A549 (cell line): ENCODE measurements around the gene SYT8. TPM values are rescaled to one million over a fixed set of nuclear protein-coding genes. Genes with fewer than 3 reads are reported as not detected.
A peak's percentile ranks its signal among the peaks of the same experiment; 100 is the strongest.

ENCODE experiments used
- ATAC-seq, 2 experiments: fragments of 200-7000 bp in 1 of 2; fragments of >200 bp in 1 of 2; cut with Nextera tagmentation in 1 of 2; cut with Tn5 transposase in 1 of 2; 3 replicates each; pipeline versions ENCODE4 v1.8.0 to v1.9.1; 2018 to 2020; ENCODE audit warnings: mild to moderate bottlenecking in 1 of 2, moderate library complexity in 1 of 2
- CTCF ChIA-PET: fragments of 300-600 bp; sonication (Branson Sonifier 250); formaldehyde crosslinking; extraction: SDS; loops from one replicate; lab custom pipeline; 2021; ENCODE audit warnings: antibody characterized with exemption, inconsistent platforms; lab: Yijun Ruan, JAX
- POLR2A ChIA-PET: fragments of 350-600 bp; formaldehyde crosslinking; extraction: SDS; loops from one replicate; lab custom pipeline; 2021; ENCODE audit warnings: antibody characterized with exemption, inconsistent platforms; lab: Yijun Ruan, JAX
- DNase-seq, 2 experiments: peaks; one replicate each; pipeline versions ENCODE4 v3.0.0 to v3.0.0-alpha.2; 2011 to 2016; ENCODE audit warnings: low read depth in 1 of 2, low spot score in 1 of 2
- FAIRE-seq: peaks from 2 replicates; lab custom pipeline; 2011; peaks lifted over from hg19 to GRCh38; lab: Jason Lieb, UNC
- H3K27ac ChIP-seq, 2 experiments: fragments of >200 bp; sonication (Bioruptor Twin); formaldehyde crosslinking; 3 replicates each; pipeline ENCODE4 v1.5.1; 2016 to 2017
- H3K4me1 ChIP-seq: fragments of >200 bp; sonication (Bioruptor Twin); formaldehyde crosslinking; 3 replicates; pipeline ENCODE4 v1.6.1; 2016
- H3K4me2 ChIP-seq: fragments of >200 bp; sonication (Bioruptor Twin); formaldehyde crosslinking; 3 replicates; pipeline ENCODE4 v1.6.1; 2016
- H3K4me3 ChIP-seq: fragments of >200 bp; sonication (Bioruptor Twin); formaldehyde crosslinking; 3 replicates; pipeline ENCODE4 v1.5.1; 2016
- H3K9me3 ChIP-seq: fragments of >200 bp; sonication (Bioruptor Twin); formaldehyde crosslinking; 3 replicates; pipeline ENCODE4 v1.6.1; 2016
- BHLHE40 ChIP-seq: IDR thresholded peaks from 2 replicates; pipeline ENCODE4 v1.6.1; 2012; ENCODE audit warnings: low read depth, low read length, inconsistent platforms
- CBX8 ChIP-seq: fragments of 200-600 bp; sonication (generic); IDR thresholded peaks from 2 replicates; pipeline ENCODE4 v1.6.1; 2016
- CEBPB ChIP-seq, 2 experiments: fragments of >200 bp in 1 of 2; sonication (Bioruptor Twin) in 1 of 2; formaldehyde crosslinking in 1 of 2; IDR thresholded peaks; 2 replicates each; pipeline ENCODE4 v1.6.1; 2012 to 2016
- CHD2 ChIP-seq: fragments of 150-350 bp; IDR thresholded peaks from 2 replicates; pipeline ENCODE4 v1.6.1; 2014; ENCODE audit warnings: low read length; ENCODE audit not compliant: partially characterized antibody
- CHD4 ChIP-seq: fragments of 200-600 bp; sonication (generic); IDR thresholded peaks from 2 replicates; pipeline ENCODE4 v1.6.1; 2016; ENCODE audit warnings: antibody characterized with exemption, mild to moderate bottlenecking, borderline replicate concordance
- ELK1 ChIP-seq: fragments of 150-350 bp; IDR thresholded peaks from 2 replicates; pipeline ENCODE4 v1.6.1; 2014; ENCODE audit warnings: low read depth, mild to moderate bottlenecking, low read length
- FOSB ChIP-seq: fragments of 250-450 bp; sonication (Bioruptor Pico); IDR thresholded peaks from 2 replicates; pipeline ENCODE4 v1.5.0; 2020; ENCODE audit warnings: mild to moderate bottlenecking, moderate library complexity
- FOSL2 ChIP-seq, 2 experiments: fragments of 450-650 bp in 1 of 2; fragments of >200 bp in 1 of 2; sonication (Bioruptor Twin) in 1 of 2; formaldehyde crosslinking; IDR thresholded peaks; 2 replicates each; pipeline versions ENCODE4 v1.5.0 to v1.6.1; 2016 to 2020; ENCODE audit warnings: mild to moderate bottlenecking in 1 of 2, moderate library complexity in 1 of 2
- FOXS1 ChIP-seq: fragments of 250-450 bp; sonication (Bioruptor Pico); IDR thresholded peaks from 2 replicates; pipeline ENCODE4 v1.5.0; 2020; ENCODE audit warnings: mild to moderate bottlenecking, moderate library complexity
- GATA3 ChIP-seq: IDR thresholded peaks from 2 replicates; pipeline ENCODE4 v1.6.1; 2012; ENCODE audit warnings: borderline replicate concordance
- HDAC2 ChIP-seq: fragments of 200-600 bp; sonication (generic); IDR thresholded peaks from 2 replicates; pipeline ENCODE4 v1.6.1; 2016
- HEYL ChIP-seq: fragments of 250-450 bp; sonication (Bioruptor Pico); IDR thresholded peaks from 2 replicates; pipeline ENCODE4 v1.8.0; 2021; ENCODE audit warnings: mild to moderate bottlenecking, moderate library complexity
- HMGXB4 ChIP-seq: fragments of 250-450 bp; sonication (Bioruptor Pico); IDR thresholded peaks from 2 replicates; pipeline ENCODE4 v1.5.0; 2021; ENCODE audit warnings: mild to moderate bottlenecking, moderate library complexity, borderline replicate concordance
- KDM1A ChIP-seq: fragments of 200-600 bp; sonication (generic); IDR thresholded peaks from 2 replicates; pipeline ENCODE4 v1.6.1; 2016; ENCODE audit warnings: low read depth, mild to moderate bottlenecking
- KDM5A ChIP-seq: fragments of 200-600 bp; sonication (generic); IDR thresholded peaks from 2 replicates; pipeline ENCODE4 v1.6.1; 2016; ENCODE audit warnings: antibody characterized with exemption, mild to moderate bottlenecking
- MAX ChIP-seq: IDR thresholded peaks from 2 replicates; pipeline ENCODE4 v1.6.1; 2012
- NFE2L2 ChIP-seq: fragments of 150-350 bp; conservative IDR thresholded peaks from 2 replicates; pipeline ENCODE4 v1.6.1; 2014; ENCODE audit warnings: low read length
- NR3C1 ChIP-seq: fragments of >200 bp; sonication (Bioruptor Twin); formaldehyde crosslinking; IDR thresholded peaks from 3 replicates; pipeline ENCODE4 v1.6.1; 2017
- PBX3 ChIP-seq: IDR thresholded peaks from 2 replicates; pipeline ENCODE4 v1.6.1; 2012
- POLR2A ChIP-seq: IDR thresholded peaks from 2 replicates; pipeline ENCODE4 v1.6.1; 2012; ENCODE audit warnings: mild to moderate bottlenecking, low read length
- POLR2AphosphoS2 ChIP-seq: conservative IDR thresholded peaks from 2 replicates; pipeline ENCODE4 v1.6.1; 2012; ENCODE audit warnings: low read length, improper control_type of control experiment, inconsistent platforms
- RARB ChIP-seq: fragments of 250-450 bp; sonication (Bioruptor Pico); IDR thresholded peaks from 2 replicates; pipeline ENCODE4 v1.8.0; 2021; ENCODE audit warnings: mild to moderate bottlenecking, moderate library complexity
- SMC3 ChIP-seq: fragments of >200 bp; sonication (Bioruptor Twin); formaldehyde crosslinking; IDR thresholded peaks from 3 replicates; pipeline ENCODE4 v1.6.1; 2018; ENCODE audit warnings: inconsistent platforms
- ZFP36 ChIP-seq: fragments of 450-650 bp; IDR thresholded peaks from 2 replicates; pipeline ENCODE4 v1.6.1; 2014; ENCODE audit warnings: borderline replicate concordance; ENCODE audit not compliant: partially characterized antibody
- ZNF302 ChIP-seq: fragments of 250-450 bp; sonication (Bioruptor Pico); IDR thresholded peaks from 2 replicates; pipeline ENCODE4 v1.9.0; 2021; ENCODE audit warnings: inconsistent platforms, mild to moderate bottlenecking, moderate library complexity
- WGBS: methylation state at CpG from one replicate; pipeline ENCODE4 v1.1.6; 2017; ENCODE audit errors: missing lambda C conversion rate; 5-methylcytosine and 5-hydroxymethylcytosine counted together
- polyA plus RNA-seq, 4 experiments: library from polyadenylated mRNA; depleted of rRNA in 3 of 4; stranded (reverse); fragments of >200 nt; fragmentation: RNase III in 1 of 4; extraction: RNeasy Plus Mini Kit Qiagen cat#74134 plus additional on column Dnase treatment in 1 of 4; gene quantifications; 2 replicates in 3 of 4; 3 replicates in 1 of 4; pipeline ENCODE4 v1.2.3, GENCODE V29; 2011 to 2017

Gene SYT8
- polyA plus RNA-seq, 2 of the 4 experiments (the other 2 are of a cell fraction): 0.25 TPM; not detected in 1

- 78% methylated on average over 20 of the region's 32 CpGs for WGBS
Observed at GRCh38 chr11:1838426-1839144, 3.8 kb downstream of the SYT8 start, which contains the start of gene TNNI2. TNNI2 (plus strand) TSS chr11:1838981; CDS start chr11:1839697, 716 bp downstream.

GRCh38 chr11:1839204-1839923 is 4.6 kb downstream of the SYT8 start:
- CTCF ChIA-PET: interaction anchor here (0.8 to 9.7 kb wide), 16 partner anchors 7 to 324 kb away, joined by 3 to 174 read pairs (median 5); partner anchors contain the start of genes H19 and LSP1
- DNase-seq: no peak
- H3K4me1 ChIP-seq: peaks cover 11% of the 10 kb centered on the region
- TF ChIP-seq CEBPB (IDR thresholded peaks at IDR 0.05) (no peak), BHLHE40 (no peak), ZFP36 (no peak), FOSL2 (IDR thresholded peaks at IDR 0.05) (no peak), FOSL2 (CRISPR knock-in tag; IDR thresholded peaks at IDR 0.05) (no peak), POLR2AphosphoS2 (no peak), HEYL (CRISPR knock-in tag) (no peak), FOSB (no peak), KDM1A (no peak), NFE2L2 (no peak), CHD4 (no peak), PBX3 (no peak), FOXS1 (no peak), POLR2A (no peak), SMC3 (no peak), RARB (CRISPR knock-in tag) (no peak), CHD2 (no peak), HMGXB4 (CRISPR knock-in tag) (no peak), ZNF302 (CRISPR knock-in tag) (no peak), MAX (no peak), HDAC2 (no peak)
- H3K9me3 ChIP-seq: no peaks in the 10 kb centered on the region
- no peak overlapping the region for H3K4me2 ChIP-seq
- no peak for FAIRE-seq
- H3K4me3 ChIP-seq: no peak overlapping the region
- WGBS: 79% methylated on average over 10 of the region's 12 CpGs
- ATAC-seq: no peak
- H3K27ac ChIP-seq: peak overlapping the region in 1 of 2 experiments; percentile 16; a peak in 1 of 6 replicates
- POLR2A ChIA-PET: no interaction called here

More at GRCh38 chr11:1838426-1839144, 3.8 kb downstream of the SYT8 start, which contains the start of gene TNNI2:
- FAIRE-seq (no peak), ATAC-seq (peak in 1 of 2 experiments; percentile 1; a peak in 2 of 6 replicates), DNase-seq (no peak)
- ChIA-PET CTCF (interaction anchor here (0.6 to 9.7 kb wide), 19 partner anchors 14 to 325 kb away, joined by 3 to 174 read pairs (median 4); partner anchors contain the start of genes H19 and LSP1), POLR2A (interaction anchor here (0.6 kb wide), 1 partner anchor 52 kb away, joined by 4 read pairs; no protein-coding TSS in a partner anchor)
- H3K4me1 ChIP-seq: peaks cover 18% of the 10 kb centered on the region
- no peaks in the 10 kb centered on the region for H3K9me3 ChIP-seq
- H3K4me2 ChIP-seq: no peak within 1 kb of the TSS
- H3K4me3 ChIP-seq: no peak within 1 kb of the TSS
- H3K27ac ChIP-seq: peak within 1 kb of the TSS in 1 of 2 experiments; percentile 73; a peak in 3 of 6 replicates
- no peak for TF ChIP-seq NR3C1
- no peak for TF ChIP-seq GATA3
- no peak for TF ChIP-seq CBX8
- no peak for TF ChIP-seq KDM5A
- TF ChIP-seq ELK1: no peak
